Activated CD4-positive, alpha-beta T cell treated with anti-CD3 and anti-CD28 coated beads, Interleukin-2, amount 50 U/mL, for 16 hours (primary cell): ENCODE measurements around the gene OR10H5.

Experiments
- DNase-seq: peaks from one replicate; pipeline ENCODE4 v3.0.0-alpha.2; 2020

The OR10H5 gene

DNA sequence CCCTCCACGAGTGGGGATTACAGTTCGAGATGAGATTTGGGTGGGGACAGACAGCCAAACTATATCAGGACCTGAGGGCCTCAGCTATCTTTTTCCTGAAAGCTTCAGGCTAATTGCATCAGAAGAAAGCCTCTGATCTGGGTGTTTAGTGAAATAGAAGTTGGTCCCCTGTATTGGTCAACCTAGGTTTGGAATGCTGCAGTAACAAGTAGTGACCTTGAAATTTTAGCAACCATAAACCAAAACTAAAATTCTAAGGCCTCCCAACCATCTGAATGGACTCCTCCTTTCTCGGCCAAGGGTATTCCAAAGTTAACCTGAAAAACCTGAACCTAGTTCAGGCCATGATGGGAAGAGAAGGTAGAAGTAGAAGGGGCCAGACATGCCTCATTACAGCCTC, 62.9 kb downstream of the OR10H5 start:
- DNase-seq, result no peak
